Stimulated activated effector memory CD8-positive, alpha-beta T cell treated with anti-CD3 and anti-CD28 coated beads, Interleukin-12 subunit alpha, Interleukin-12 subunit beta, amount 100 ng/mL, for 72 hours (primary cell): ENCODE results near the gene DNTT.

Experiments used
- ATAC-seq: fragments of 150-1000 bp; cut with Tn5 transposase; 2 replicates; pipeline ENCODE4 v1.10.0; 2021
- DNase-seq, 2 donors: peaks; one replicate each; pipeline ENCODE4 v3.0.0; 2021 to 2022; ENCODE audit warnings: low spot score in 2 of 2
- H3K27ac Mint-ChIP-seq: one replicate; pipeline ENCODE4 v1.8.0; 2022; ENCODE audit warnings: mild to moderate bottlenecking, mixed read lengths
- H3K36me3 Mint-ChIP-seq: one replicate; pipeline ENCODE4 v1.8.0; 2022; ENCODE audit warnings: mild to moderate bottlenecking, mixed read lengths
- H3K4me1 Mint-ChIP-seq: one replicate; pipeline ENCODE4 v1.8.0; 2022; ENCODE audit warnings: mixed read lengths
- H3K4me3 Mint-ChIP-seq: one replicate; pipeline ENCODE4 v1.8.0; 2022; ENCODE audit warnings: mild to moderate bottlenecking, mixed read lengths
- H3K9me3 Mint-ChIP-seq: one replicate; pipeline ENCODE4 v1.8.0; 2022; ENCODE audit warnings: mixed read lengths

Gene DNTT

DNA sequence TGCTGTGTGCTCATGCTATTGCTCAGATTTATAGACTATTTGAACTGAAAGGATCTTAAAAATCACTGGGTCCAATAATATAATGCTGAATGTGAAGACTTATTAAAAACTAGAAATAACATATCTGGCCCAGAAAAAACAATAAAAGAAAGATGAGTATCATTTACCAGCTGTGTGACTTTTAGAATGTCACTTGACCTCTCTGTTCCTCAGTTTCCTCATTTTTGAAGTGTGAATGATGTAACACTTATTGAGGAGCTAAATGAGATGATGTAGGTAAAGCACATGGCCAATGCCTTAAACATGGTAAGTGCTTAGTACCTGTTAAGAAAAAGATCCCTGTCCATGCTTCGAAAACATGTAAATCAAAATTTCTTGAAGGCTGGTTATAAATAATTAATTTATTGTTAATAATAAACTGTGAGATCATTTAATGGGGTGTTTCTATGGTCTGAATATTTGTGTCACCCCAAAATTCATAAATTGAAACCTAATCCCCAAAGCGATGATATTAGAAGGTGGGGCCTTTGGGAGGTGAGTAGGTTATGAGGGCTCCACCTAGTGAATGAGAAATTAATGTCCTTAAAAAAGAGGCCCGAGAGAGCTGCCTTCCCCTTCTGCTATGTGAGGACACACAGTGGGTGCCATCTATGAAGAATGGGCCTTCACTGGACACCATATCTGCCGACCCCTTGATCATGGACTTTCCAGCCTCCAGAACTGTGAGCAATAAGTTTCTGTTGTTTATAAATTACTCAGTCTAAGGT, 13.0 kb downstream of the DNTT start:
- Mint-ChIP-seq H3K36me3 (no peaks in the 10 kb centered on the region), H3K4me1 (no peaks in the 10 kb centered on the region), H3K9me3 (no peaks in the 10 kb centered on the region), H3K27ac (no peak overlapping the region), H3K4me3 (no peak overlapping the region)
- DNase-seq (no peak), ATAC-seq (no peak)

DNA sequence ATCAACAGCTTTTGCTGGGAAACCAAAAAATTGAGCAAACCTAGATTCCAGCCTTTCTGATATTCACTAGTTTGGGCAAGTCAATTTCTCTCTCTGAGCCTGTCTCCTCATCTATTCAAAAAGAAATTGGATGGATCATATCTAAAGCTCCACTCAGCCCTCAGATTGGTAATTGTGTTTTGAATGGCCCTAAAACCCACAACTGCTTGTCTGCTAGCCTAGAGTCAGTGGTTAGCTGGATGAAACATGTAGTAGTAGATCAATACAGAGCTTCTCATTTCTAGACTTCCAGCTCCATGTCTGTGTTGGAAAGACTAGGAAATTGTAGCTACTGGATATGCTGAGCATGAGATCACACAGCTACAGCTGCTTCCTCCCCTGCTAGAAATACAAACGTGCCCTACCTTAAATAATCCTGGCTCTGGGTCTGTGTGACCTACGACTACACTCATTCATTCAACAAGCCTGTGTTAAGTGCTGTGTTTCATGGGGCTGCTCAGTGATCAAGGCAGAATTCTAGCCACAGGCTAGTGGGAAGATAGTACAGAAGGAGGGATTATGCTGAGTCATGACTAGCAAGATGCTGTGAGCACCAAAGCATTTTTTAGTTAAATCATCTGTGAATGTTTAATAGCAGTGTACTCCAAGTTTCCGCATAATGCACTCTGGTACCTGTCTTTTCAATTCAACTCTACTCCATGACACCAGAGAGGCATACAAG, 15.7 kb downstream of the DNTT start:
- DNase-seq (no peak), ATAC-seq (peak; percentile 37)
- Mint-ChIP-seq H3K4me1 (no peaks in the 10 kb centered on the region), H3K27ac (no peak overlapping the region), H3K36me3 (no peaks in the 10 kb centered on the region), H3K9me3 (no peaks in the 10 kb centered on the region), H3K4me3 (no peak overlapping the region)

DNA sequence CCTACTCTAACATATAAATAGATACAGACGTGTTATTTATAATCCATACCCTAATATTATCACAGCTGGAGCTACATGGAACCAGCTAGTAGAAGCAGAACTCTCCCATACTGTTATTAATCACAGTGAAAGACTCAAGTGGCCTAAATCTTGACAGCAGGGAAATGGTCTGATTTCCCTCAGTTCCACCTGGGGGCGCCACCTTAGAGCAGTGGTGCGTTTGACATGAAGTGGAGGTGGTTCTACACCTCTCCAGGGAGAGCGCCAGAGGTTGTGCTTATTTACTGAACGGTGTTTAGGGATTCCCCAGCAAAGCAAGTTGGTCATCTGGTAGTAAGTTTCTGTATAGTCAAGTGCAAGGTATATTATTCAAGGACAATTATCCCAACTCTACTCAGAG, 17.6 kb downstream of the DNTT start:
- no peak for DNase-seq
- Mint-ChIP-seq H3K4me3 (no peak overlapping the region), H3K4me1 (no peaks in the 10 kb centered on the region), H3K36me3 (no peaks in the 10 kb centered on the region), H3K27ac (no peak overlapping the region), H3K9me3 (no peaks in the 10 kb centered on the region)
- ATAC-seq: no peak

- no peaks in the 10 kb centered on the region for H3K4me1 Mint-ChIP-seq
- no peak for ATAC-seq
Observed at GRCh38 chr10:96322275-96322674, 18.0 kb downstream of the DNTT start.

DNA sequence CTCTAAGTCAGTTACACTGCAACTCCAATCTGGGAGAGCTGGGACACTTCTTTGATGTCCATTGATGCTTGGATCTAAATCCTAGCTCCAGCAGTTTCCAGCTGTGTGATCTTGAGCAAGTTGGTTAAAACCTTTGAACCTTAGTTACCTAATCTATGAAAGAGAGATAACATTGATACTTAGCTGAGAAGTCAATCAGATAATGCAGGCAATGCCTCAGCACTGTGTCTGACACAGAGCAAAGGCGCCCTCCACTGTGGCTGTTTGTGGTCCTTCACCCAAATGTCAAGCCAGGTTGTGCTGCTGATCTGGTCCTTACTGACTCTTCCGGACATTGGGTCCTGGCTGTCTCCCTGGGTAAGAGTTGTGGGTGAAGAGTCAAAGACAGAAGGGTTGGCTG, 20.2 kb downstream of the DNTT start:
- ATAC-seq (no peak), DNase-seq (no peak)
- Mint-ChIP-seq H3K27ac (no peak overlapping the region), H3K4me1 (no peaks in the 10 kb centered on the region), H3K36me3 (no peaks in the 10 kb centered on the region), H3K9me3 (no peaks in the 10 kb centered on the region), H3K4me3 (no peak overlapping the region)

More at GRCh38 chr10:96322275-96322674, 18.0 kb downstream of the DNTT start:
- Mint-ChIP-seq H3K27ac (no peak overlapping the region), H3K36me3 (no peaks in the 10 kb centered on the region), H3K9me3 (no peaks in the 10 kb centered on the region), H3K4me3 (no peak overlapping the region)
- no peak for DNase-seq

DNA sequence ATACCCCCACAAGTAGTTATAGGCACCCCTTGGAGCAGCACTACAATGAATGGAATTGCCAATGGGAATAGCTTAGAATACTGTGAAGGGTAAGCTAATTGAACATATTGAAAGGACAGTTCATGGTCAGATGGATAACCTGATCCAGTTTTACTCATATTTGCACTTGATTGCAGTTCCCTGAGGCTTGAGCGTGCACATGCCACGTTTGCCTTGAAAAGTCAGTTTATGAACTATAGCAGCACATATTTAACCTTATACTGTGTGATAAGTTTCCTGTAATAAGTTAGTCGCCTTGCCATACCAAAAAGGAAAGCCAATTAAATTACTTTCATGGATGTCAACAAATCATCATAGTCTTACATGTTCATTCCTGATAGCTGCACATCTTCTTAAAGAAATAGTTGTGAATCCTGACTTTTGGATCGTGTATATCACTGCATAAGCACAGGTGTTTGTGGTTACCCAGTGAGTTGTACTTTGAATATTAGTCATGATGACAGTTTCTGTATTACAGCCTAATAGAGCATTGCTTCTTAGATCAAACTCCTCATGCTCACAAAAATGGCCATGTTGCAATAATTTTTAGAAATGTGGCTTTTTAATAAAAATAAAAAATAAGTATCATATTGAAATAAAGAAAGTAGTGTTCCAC, 21.6 kb downstream of the DNTT start:
- no peaks in the 10 kb centered on the region for H3K4me1 Mint-ChIP-seq
- ATAC-seq (peak; percentile 83), DNase-seq (no peak)
- H3K27ac Mint-ChIP-seq: no peak overlapping the region
- no peak overlapping the region for H3K4me3 Mint-ChIP-seq
- no peaks in the 10 kb centered on the region for H3K9me3 Mint-ChIP-seq
- no peaks in the 10 kb centered on the region for H3K36me3 Mint-ChIP-seq

GRCh38 chr10:96327462-96327861, 23.2 kb downstream of the DNTT start:
- no peak for ATAC-seq
- H3K4me3 Mint-ChIP-seq: no peak overlapping the region

GRCh38 chr10:96333101-96333500, 28.9 kb downstream of the DNTT start:
- ATAC-seq (no peak), DNase-seq (no peak)
- peaks cover 5% of the 10 kb centered on the region for H3K36me3 Mint-ChIP-seq
- H3K4me1 Mint-ChIP-seq: no peaks in the 10 kb centered on the region
- no peaks in the 10 kb centered on the region for H3K9me3 Mint-ChIP-seq
- no peak overlapping the region for H3K4me3 Mint-ChIP-seq
- H3K27ac Mint-ChIP-seq: no peak overlapping the region

More at GRCh38 chr10:96327462-96327861, 23.2 kb downstream of the DNTT start:
- Mint-ChIP-seq H3K4me1 (no peaks in the 10 kb centered on the region), H3K36me3 (no peaks in the 10 kb centered on the region), H3K27ac (no peak overlapping the region), H3K9me3 (no peaks in the 10 kb centered on the region)
- DNase-seq: no peak

GRCh38 chr10:96334616-96335526, 30.6 kb downstream of the DNTT start:
- no peak for ATAC-seq
- no peaks in the 10 kb centered on the region for H3K9me3 Mint-ChIP-seq
- DNase-seq: no peak
- peaks cover 5% of the 10 kb centered on the region for H3K36me3 Mint-ChIP-seq
- H3K4me3 Mint-ChIP-seq: no peak overlapping the region
- H3K4me1 Mint-ChIP-seq: no peaks in the 10 kb centered on the region
- H3K27ac Mint-ChIP-seq: no peak overlapping the region

- no peak for ATAC-seq
- Mint-ChIP-seq H3K9me3 (no peaks in the 10 kb centered on the region), H3K4me3 (no peak overlapping the region)
Observed at GRCh38 chr10:96337106-96337505, 32.9 kb downstream of the DNTT start.

GRCh38 chr10:96338279-96338925, 34.2 kb downstream of the DNTT start:
- peaks cover 6% of the 10 kb centered on the region for H3K4me1 Mint-ChIP-seq
- peaks cover 5% of the 10 kb centered on the region for H3K36me3 Mint-ChIP-seq
- no peaks in the 10 kb centered on the region for H3K9me3 Mint-ChIP-seq
- DNase-seq (no peak), ATAC-seq (no peak)
- no peak overlapping the region for H3K27ac Mint-ChIP-seq
- H3K4me3 Mint-ChIP-seq: no peak overlapping the region

More at GRCh38 chr10:96337106-96337505, 32.9 kb downstream of the DNTT start:
- peaks cover 6% of the 10 kb centered on the region for H3K4me1 Mint-ChIP-seq
- H3K27ac Mint-ChIP-seq: no peak overlapping the region
- H3K36me3 Mint-ChIP-seq: peaks cover 5% of the 10 kb centered on the region
- no peak for DNase-seq

- Mint-ChIP-seq H3K27ac (no peak overlapping the region), H3K36me3 (peaks cover 5% of the 10 kb centered on the region), H3K9me3 (no peaks in the 10 kb centered on the region), H3K4me1 (peaks cover 6% of the 10 kb centered on the region), H3K4me3 (no peak overlapping the region)
- DNase-seq (no peak), ATAC-seq (no peak)
Observed at GRCh38 chr10:96339383-96339782, 35.1 kb downstream of the DNTT start.

DNA sequence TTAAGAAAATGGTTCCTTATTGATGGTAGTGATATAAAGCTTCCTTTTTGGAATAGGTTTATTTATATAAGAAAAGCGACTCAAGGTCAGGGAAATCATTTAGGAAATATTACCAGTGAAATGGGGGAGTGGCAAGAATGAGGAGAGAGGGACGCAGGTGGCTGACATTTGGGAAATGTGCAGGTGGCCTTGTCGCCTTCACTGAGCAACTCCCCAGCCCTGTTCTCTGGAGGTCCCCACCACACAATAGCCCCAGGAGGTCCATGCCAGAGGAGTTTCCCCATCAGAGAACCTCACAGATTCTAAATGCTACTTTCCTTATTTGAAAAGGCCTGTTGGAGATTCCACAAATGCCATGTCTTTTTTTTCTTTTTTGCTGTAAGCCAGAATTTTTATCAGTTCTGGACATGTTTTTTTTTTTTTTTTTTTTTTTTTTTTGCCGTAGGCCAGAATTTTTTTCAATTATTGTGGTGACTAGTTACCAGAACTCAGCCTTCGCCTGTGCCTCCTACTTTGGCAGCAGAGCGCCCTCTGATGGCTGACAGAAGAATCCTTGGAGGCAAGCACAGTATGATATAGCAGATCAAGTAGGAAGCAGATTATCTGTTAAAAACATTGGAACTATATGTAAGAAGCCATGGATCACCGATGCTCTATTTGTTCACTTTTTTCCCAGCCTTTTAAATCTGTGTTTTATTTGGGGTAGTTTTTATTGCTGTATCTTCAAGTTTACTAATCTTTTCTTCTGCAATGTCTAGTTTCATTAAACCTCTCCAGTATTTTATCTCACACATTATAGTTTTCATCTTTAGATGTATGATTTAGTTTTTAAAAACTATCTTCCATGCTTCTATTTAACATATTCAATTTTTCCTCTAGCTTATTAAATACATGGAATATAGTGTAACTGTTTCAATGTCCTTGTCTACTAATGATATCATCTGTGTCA, 36.0 kb downstream of the DNTT start:
- Mint-ChIP-seq H3K9me3 (no peaks in the 10 kb centered on the region), H3K36me3 (peaks cover 5% of the 10 kb centered on the region), H3K4me3 (no peak overlapping the region), H3K4me1 (peaks cover 6% of the 10 kb centered on the region), H3K27ac (no peak overlapping the region)
- ATAC-seq (peak; percentile 68), DNase-seq (peak; percentile 29 to 65)
